Head of caudate nucleus (tissue), 42 donors: ENCODE data around the gene MRPS11.
"Not testable (repeated sequence)": the region's sequence is repeated elsewhere in the genome, so short reads cannot be mapped to it uniquely, and the experiment has no call there.

Source experiments
- DNase-seq, 42 donors: peaks; one replicate each; pipeline versions ENCODE4 v3.0.0 to v3.0.0-alpha.2; 2020 to 2021; ENCODE audit warnings: mixed read lengths in 7 of 42
- intact Hi-C: fragments of 100-400 bp; cut with DNase I; formaldehyde crosslinking; loops from one replicate; pipeline ENCODE4 v1.15.0; 2022

Gene MRPS11

DNA sequence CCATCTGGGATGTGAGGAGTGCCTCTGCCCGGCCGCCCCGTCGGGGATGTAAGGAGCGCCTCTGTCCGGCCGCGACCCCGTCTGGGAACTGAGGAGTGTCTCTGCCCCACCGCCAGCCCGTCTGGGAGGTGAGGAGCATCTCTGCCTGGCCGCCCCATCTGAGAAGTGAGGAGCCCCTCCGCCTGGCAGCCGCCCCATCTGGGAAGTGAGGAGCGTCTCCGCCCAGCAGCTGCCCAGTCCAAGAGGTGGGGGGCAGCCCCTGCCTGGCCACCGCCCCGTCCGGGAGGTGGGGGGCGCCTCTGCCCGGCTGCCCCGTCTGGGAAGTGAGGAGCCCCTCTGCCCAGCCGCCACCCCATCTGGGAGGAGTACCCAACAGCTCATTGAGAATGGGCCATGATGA, 56.6 kb downstream of the MRPS11 start:
- DNase-seq, intact Hi-C loops: not testable (repeated sequence)

DNA sequence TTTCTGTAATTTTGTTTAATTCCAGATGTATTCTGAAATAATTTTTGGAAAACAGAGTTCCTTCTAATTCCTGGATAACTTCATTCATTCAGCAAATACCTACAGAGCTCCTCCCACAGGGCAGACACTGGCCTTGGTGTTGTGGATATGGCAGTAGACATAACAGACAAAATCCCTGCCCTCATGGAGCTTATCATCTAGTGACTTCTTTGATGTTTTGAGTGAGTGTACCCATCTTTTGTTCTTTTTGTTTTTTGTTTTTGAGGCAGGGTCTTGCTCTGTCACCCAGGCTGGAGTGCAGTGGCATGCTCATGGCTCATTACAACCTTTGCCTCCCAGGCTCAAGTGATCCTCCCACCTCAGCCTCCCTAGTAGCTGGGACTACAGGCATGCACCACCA, 57.9 kb downstream of the MRPS11 start:
- intact Hi-C loops: no loop called here
- no peak for DNase-seq

DNA sequence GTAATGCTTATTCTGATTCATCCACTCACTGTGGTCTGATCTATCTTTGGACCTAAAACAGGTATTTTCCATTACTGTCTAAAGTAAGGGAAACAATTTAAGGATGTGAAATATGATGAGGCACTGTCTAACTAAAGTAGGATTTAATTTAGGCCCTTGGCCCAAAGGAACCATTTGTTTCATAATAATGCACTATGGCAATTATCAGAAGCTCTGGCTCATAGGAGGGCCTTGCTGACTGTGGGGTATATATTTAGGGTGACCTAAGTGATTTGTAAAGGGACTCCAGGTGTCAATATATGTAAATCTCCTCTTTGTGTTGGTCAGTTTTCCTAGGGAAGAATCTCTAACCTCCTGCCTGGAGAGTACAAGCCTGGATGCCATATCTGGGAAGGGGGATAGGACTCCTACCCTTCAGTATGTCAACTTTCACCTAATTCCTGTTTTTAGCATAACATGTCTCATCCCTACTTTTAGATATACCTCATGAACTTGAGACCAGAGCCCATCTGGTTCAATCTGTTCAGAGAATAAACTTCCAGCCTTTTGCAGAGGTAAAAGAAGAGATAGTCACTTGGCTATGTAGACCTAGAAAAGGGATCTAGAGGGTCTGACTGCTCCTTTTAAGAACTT, 58.9 kb downstream of the MRPS11 start:
- intact Hi-C loops: no loop called here

DNA sequence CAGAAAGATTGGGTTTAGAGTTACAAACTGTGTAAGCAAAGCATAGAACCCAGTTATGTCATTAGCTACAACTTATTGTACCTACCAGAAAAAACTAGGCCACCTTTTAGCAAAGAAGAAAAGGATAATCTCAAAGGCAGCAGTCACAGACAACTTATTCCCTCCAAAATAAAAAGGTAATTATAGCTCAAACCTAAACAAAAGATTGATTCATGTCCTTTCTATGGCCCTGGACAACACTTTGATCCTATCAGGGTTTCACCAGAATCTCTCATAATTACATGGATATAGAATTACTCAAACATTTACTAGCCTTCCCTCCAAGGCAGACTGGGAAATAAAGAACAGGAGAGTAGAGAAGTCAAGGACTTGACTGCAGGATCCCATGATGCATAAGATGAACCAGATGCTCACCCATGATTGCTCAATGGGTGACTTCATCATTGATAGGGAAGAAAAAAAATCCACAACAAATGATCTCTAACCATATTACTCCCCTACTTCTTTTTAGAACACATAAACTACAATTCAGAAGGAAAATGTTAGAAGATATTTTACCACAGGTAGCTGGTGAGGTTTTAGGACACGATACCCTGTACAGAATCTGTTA, 61.6 kb downstream of the MRPS11 start:
- intact Hi-C loops: no loop called here
- DNase-seq: no peak

More for the DNA sequence above, 58.9 kb downstream of the MRPS11 start:
- no peak for DNase-seq
